HG02973 (cell line): ENCODE results near the gene EVI5L.

ENCODE experiments used
- ATAC-seq: cut with Tn5 transposase; IDR thresholded peaks from one replicate; pipeline ENCODE4 v1.9.1; 2021; ENCODE audit warnings: moderate library complexity; ENCODE audit not compliant: unreplicated experiment

EVI5L gene

GRCh38 chr19:7894612-7895309 lies 64.7 kb downstream of the EVI5L start:
- ATAC-seq, result no peak

- ATAC-seq, result no peak
Measured at GRCh38 chr19:7895565-7895964, 65.5 kb downstream of the EVI5L start.

GRCh38 chr19:7897292-7897691 lies 67.3 kb downstream of the EVI5L start:
- ATAC-seq, result no peak

GRCh38 chr19:7898967-7899366 lies 68.9 kb downstream of the EVI5L start:
- ATAC-seq, result no peak

- ATAC-seq, result no peak
Measured at GRCh38 chr19:7899751-7900378, 69.8 kb downstream of the EVI5L start.

GRCh38 chr19:7900401-7900870 lies 70.4 kb downstream of the EVI5L start:
- ATAC-seq, result no peak

- no peak for ATAC-seq
Measured at GRCh38 chr19:7900931-7901330, 70.9 kb downstream of the EVI5L start.

- ATAC-seq, result no peak
Measured at GRCh38 chr19:7901337-7901736, 71.3 kb downstream of the EVI5L start.

GRCh38 chr19:7902796-7903243 lies 72.8 kb downstream of the EVI5L start:
- ATAC-seq, result no peak

- ATAC-seq, result peak; percentile 72
Measured at GRCh38 chr19:7903244-7904073, 73.4 kb downstream of the EVI5L start, which contains the start of gene MAP2K7. Gene MAP2K7 (plus strand): TSS chr19:7903877. CDS start chr19:7903945, 68 bp downstream.

- ATAC-seq, result peak; percentile 30
Measured at GRCh38 chr19:7904074-7905020, 74.3 kb downstream of the EVI5L start.

GRCh38 chr19:7905268-7905667 lies 75.2 kb downstream of the EVI5L start:
- no peak for ATAC-seq

- no peak for ATAC-seq
Measured at GRCh38 chr19:7905859-7906258, 75.8 kb downstream of the EVI5L start.

GRCh38 chr19:7907122-7907521 lies 77.1 kb downstream of the EVI5L start:
- ATAC-seq, result no peak

GRCh38 chr19:7907544-7907943 lies 77.5 kb downstream of the EVI5L start:
- ATAC-seq, result no peak

GRCh38 chr19:7908078-7908699 lies 78.2 kb downstream of the EVI5L start:
- ATAC-seq, result no peak

- no peak for ATAC-seq
Measured at GRCh38 chr19:7908742-7909461, 78.9 kb downstream of the EVI5L start.

- ATAC-seq, result no peak
Measured at GRCh38 chr19:7909471-7910067, 79.6 kb downstream of the EVI5L start.
